ENCODE results near the gene KRTAP5-2. TPM values are rescaled to one million over a fixed set of nuclear protein-coding genes. Genes with fewer than 3 reads are reported as not detected.

The KRTAP5-2 gene
- total and polyA plus RNA-seq, 9 of the 15 experiments (the other 6 are each of a cell fraction or from before 2014, with no cell fraction given) = not detected

DNA sequence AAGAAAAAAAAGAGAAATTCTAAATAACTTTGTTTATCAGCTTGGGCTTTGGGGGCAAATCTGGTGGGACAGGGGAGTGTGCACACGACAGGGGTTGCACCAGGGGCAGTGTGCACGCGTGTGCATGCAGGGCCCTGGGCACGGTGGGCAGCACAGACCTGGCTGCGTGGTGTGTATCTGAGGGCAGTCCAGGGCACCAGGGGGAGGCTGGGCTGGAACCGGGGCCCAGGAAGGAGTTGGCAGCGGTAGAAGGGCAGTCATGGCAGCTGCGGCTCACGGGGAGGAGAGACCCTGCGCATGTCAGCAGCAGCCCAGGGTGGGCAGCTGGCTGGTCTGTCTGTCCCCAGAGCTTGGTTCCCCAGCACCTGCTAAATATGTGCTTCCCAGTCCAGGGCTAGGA is 35.8 kb upstream of the KRTAP5-2 start (continued):
- TF ChIP-seq SETDB1 (IDR thresholded peaks at IDR 0.05; ENCODE audit: low read length) (no peak), NCOA1 (IDR thresholded peaks at IDR 0.05; ENCODE audit: low read depth) (no peak), RAD21 (CRISPR knock-in tag; conservative IDR thresholded peaks at IDR 0.05 in 1 of 2, IDR thresholded peaks at IDR 0.05 in 1 of 2) (no peak), SAP30 (IDR thresholded peaks at IDR 0.05; ENCODE audit: borderline replicate concordance, insufficient read depth, low read depth, low read length, poor library complexity, severe bottlenecking) (no peak), SREBF1 (IDR thresholded peaks at IDR 0.05; ENCODE audit: borderline replicate concordance, low read depth, low read length) (no peak)
- TF ChIP-seq, protein P1, sequence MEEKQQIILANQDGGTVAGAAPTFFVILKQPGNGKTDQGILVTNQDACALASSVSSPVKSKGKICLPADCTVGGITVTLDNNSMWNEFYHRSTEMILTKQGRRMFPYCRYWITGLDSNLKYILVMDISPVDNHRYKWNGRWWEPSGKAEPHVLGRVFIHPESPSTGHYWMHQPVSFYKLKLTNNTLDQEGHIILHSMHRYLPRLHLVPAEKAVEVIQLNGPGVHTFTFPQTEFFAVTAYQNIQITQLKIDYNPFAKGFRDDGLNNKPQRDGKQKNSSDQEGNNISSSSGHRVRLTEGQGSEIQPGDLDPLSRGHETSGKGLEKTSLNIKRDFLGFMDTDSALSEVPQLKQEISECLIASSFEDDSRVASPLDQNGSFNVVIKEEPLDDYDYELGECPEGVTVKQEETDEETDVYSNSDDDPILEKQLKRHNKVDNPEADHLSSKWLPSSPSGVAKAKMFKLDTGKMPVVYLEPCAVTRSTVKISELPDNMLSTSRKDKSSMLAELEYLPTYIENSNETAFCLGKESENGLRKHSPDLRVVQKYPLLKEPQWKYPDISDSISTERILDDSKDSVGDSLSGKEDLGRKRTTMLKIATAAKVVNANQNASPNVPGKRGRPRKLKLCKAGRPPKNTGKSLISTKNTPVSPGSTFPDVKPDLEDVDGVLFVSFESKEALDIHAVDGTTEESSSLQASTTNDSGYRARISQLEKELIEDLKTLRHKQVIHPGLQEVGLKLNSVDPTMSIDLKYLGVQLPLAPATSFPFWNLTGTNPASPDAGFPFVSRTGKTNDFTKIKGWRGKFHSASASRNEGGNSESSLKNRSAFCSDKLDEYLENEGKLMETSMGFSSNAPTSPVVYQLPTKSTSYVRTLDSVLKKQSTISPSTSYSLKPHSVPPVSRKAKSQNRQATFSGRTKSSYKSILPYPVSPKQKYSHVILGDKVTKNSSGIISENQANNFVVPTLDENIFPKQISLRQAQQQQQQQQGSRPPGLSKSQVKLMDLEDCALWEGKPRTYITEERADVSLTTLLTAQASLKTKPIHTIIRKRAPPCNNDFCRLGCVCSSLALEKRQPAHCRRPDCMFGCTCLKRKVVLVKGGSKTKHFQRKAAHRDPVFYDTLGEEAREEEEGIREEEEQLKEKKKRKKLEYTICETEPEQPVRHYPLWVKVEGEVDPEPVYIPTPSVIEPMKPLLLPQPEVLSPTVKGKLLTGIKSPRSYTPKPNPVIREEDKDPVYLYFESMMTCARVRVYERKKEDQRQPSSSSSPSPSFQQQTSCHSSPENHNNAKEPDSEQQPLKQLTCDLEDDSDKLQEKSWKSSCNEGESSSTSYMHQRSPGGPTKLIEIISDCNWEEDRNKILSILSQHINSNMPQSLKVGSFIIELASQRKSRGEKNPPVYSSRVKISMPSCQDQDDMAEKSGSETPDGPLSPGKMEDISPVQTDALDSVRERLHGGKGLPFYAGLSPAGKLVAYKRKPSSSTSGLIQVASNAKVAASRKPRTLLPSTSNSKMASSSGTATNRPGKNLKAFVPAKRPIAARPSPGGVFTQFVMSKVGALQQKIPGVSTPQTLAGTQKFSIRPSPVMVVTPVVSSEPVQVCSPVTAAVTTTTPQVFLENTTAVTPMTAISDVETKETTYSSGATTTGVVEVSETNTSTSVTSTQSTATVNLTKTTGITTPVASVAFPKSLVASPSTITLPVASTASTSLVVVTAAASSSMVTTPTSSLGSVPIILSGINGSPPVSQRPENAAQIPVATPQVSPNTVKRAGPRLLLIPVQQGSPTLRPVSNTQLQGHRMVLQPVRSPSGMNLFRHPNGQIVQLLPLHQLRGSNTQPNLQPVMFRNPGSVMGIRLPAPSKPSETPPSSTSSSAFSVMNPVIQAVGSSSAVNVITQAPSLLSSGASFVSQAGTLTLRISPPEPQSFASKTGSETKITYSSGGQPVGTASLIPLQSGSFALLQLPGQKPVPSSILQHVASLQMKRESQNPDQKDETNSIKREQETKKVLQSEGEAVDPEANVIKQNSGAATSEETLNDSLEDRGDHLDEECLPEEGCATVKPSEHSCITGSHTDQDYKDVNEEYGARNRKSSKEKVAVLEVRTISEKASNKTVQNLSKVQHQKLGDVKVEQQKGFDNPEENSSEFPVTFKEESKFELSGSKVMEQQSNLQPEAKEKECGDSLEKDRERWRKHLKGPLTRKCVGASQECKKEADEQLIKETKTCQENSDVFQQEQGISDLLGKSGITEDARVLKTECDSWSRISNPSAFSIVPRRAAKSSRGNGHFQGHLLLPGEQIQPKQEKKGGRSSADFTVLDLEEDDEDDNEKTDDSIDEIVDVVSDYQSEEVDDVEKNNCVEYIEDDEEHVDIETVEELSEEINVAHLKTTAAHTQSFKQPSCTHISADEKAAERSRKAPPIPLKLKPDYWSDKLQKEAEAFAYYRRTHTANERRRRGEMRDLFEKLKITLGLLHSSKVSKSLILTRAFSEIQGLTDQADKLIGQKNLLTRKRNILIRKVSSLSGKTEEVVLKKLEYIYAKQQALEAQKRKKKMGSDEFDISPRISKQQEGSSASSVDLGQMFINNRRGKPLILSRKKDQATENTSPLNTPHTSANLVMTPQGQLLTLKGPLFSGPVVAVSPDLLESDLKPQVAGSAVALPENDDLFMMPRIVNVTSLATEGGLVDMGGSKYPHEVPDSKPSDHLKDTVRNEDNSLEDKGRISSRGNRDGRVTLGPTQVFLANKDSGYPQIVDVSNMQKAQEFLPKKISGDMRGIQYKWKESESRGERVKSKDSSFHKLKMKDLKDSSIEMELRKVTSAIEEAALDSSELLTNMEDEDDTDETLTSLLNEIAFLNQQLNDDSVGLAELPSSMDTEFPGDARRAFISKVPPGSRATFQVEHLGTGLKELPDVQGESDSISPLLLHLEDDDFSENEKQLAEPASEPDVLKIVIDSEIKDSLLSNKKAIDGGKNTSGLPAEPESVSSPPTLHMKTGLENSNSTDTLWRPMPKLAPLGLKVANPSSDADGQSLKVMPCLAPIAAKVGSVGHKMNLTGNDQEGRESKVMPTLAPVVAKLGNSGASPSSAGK (IDR thresholded peaks at IDR 0.05) = no peak

Data from K562 (cell line).